ENCODE results near the gene PDXK. TPM values are rescaled to one million over a fixed set of nuclear protein-coding genes. Genes with fewer than 3 reads are reported as not detected.
"Not testable (repeated sequence)": the region's sequence is repeated elsewhere in the genome, so short reads cannot be mapped to it uniquely, and the experiment has no call there.

PDXK gene
- total RNA-seq, 1 experiment from 2014 or later, result 313 TPM

GRCh38 chr21:43697758-43698643 lies 20.9 kb upstream of the PDXK start:
- DNase-seq (ENCODE audit: low spot score), result no peak

- DNase-seq (ENCODE audit: low spot score), result not testable (repeated sequence)
Measured at GRCh38 chr21:43699492-43699777, 19.5 kb upstream of the PDXK start.

GRCh38 chr21:43699933-43700599 lies 18.9 kb upstream of the PDXK start:
- no peak for DNase-seq (ENCODE audit: low spot score)

- no peak for DNase-seq (ENCODE audit: low spot score)
Measured at GRCh38 chr21:43701936-43702784, 16.8 kb upstream of the PDXK start.

- DNase-seq (ENCODE audit: low spot score), result no peak
Measured at GRCh38 chr21:43702785-43703034, 16.2 kb upstream of the PDXK start.

GRCh38 chr21:43703035-43703880 lies 15.7 kb upstream of the PDXK start:
- no peak for DNase-seq (ENCODE audit: low spot score)

- no peak for DNase-seq (ENCODE audit: low spot score)
Measured at GRCh38 chr21:43707462-43707861, 11.5 kb upstream of the PDXK start.

- DNase-seq (ENCODE audit: low spot score), result no peak
Measured at GRCh38 chr21:43708745-43709381, 10.1 kb upstream of the PDXK start.

GRCh38 chr21:43712268-43712942 lies 6.5 kb upstream of the PDXK start:
- DNase-seq (ENCODE audit: low spot score), result peak; percentile 98

GRCh38 chr21:43713123-43713522 lies 5.8 kb upstream of the PDXK start:
- not testable (repeated sequence) for DNase-seq (ENCODE audit: low spot score)

GRCh38 chr21:43716376-43717165 lies 2.4 kb upstream of the PDXK start:
- DNase-seq (ENCODE audit: low spot score), result peak; percentile 77

GRCh38 chr21:43717166-43717853 lies 1.6 kb upstream of the PDXK start:
- no peak for DNase-seq (ENCODE audit: low spot score)

- DNase-seq (ENCODE audit: low spot score), result no peak
Measured at GRCh38 chr21:43717967-43718871, 710 bp upstream of the PDXK start.

- no peak for DNase-seq (ENCODE audit: low spot score)
Measured at GRCh38 chr21:43719748-43720538, 1.0 kb downstream of the PDXK start.

- no peak for DNase-seq (ENCODE audit: low spot score)
Measured at GRCh38 chr21:43720539-43721166, 1.7 kb downstream of the PDXK start.

GRCh38 chr21:43721206-43721605 lies 2.3 kb downstream of the PDXK start:
- no peak for DNase-seq (ENCODE audit: low spot score)

- DNase-seq (ENCODE audit: low spot score), result no peak
Measured at GRCh38 chr21:43721939-43722338, 3.0 kb downstream of the PDXK start.

All from A172 (cell line).